HG02571 (cell line): ENCODE measurements around the gene ZNF384.
A peak's percentile ranks its signal among the peaks of the same experiment; 100 is the strongest.

Experiments used
- ATAC-seq: cut with Tn5 transposase; IDR thresholded peaks from one replicate; pipeline ENCODE4 v1.9.1; 2021; ENCODE audit warnings: mild to moderate bottlenecking, moderate library complexity; ENCODE audit not compliant: unreplicated experiment

The ZNF384 gene

DNA sequence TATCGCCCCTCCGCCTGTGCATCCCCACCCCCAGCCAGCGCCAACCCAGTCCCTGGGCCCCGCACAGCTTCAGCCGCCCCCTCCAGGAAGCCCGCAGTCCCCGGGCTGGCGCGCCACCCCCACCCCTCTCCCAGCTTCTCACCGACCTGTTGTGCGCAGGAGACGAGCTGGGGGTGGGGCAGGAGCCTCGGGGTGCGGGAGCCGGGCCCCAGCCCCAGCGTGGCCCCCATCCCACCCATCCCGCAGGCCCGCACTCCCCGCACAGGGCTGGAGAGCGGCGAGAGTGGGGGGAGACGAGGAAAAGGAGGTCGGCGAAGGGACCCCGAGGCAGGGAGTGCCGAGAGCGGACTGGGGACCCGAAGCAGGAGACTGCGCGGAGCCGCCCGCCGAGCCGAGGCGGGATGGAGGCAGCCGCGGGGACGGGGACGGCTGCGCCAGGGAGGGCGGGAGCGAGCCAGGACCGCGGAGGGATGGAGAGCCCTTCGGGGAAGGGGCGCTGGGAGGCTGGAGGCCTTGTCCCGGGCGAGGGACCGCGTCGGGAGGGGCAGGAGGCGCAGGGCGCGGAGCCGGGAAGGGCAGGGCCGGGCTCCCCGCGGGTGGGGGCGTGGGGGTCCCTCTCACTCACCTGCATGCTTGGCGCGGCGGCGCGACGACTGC is 10.9 kb upstream of the ZNF384 start:
- ATAC-seq = no peak

DNA sequence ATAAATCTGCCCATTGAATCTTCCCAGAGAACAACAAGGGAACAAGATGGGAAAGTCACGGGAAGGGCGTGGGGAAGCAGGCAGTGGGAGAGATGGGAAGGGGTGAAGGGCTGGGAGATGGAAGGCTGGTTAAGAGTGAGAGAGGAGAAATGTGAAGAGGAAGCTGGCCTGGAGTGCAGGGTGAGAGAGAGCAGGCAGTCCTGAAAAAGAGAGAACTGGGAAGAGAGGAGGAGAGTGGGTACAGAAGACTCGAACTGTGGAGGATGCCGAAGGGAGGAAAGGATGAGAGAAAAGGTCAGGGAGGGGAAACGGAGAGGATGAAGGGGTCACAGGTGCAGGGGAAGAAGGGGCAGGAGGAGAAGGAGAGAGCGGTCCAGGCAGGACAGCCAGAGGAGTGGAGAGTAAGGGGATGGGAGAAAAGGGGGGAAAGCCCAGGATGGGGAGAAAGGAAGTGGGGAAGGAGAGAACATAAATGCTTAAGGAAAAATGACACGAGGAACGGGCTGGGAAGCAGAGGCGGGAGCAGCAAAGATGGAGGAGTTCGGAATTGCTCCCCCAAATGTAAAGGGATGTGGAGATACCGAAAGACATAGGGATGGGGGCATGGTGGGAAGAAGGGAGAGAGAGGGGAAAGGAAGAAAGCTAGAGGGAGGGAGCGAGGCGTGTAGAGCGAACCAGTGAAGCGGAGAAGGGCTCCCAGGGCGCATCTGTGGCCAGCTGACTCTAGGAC is 10.2 kb upstream of the ZNF384 start:
- ATAC-seq = no peak

DNA sequence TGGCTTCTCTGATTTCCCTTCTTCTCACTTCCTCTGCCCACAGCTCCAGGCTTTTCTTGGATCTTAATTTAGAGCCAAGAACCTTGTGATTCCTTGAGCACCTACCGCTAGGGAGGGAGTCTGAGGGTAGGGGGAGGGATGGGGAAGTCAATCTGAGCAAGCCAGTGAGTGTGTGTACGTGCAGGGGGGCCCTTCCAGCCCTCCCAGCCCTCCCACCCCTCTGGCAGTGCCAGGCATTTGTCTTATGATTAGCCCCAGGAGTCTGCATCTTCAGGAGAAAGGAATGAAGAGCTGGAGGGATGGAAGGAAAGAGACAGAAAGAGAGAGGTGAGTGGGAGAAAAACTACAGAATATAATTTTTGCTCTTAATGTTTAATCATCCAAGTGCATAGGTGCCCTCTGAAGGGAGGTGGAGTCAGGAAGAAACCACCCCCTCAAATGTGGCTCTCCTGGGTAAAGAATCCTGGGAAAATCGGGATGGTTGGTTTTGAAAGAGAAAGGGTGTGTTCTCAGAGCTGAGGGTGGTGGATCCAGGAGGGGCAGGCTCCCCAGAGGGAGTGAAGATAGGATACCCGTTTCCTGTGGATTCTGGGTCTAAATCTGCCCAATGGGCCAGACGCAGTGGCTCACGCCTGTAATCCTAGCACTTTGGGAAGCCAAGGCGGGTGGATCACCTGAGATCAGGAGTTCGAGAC is 9.3 kb upstream of the ZNF384 start:
- no peak for ATAC-seq

DNA sequence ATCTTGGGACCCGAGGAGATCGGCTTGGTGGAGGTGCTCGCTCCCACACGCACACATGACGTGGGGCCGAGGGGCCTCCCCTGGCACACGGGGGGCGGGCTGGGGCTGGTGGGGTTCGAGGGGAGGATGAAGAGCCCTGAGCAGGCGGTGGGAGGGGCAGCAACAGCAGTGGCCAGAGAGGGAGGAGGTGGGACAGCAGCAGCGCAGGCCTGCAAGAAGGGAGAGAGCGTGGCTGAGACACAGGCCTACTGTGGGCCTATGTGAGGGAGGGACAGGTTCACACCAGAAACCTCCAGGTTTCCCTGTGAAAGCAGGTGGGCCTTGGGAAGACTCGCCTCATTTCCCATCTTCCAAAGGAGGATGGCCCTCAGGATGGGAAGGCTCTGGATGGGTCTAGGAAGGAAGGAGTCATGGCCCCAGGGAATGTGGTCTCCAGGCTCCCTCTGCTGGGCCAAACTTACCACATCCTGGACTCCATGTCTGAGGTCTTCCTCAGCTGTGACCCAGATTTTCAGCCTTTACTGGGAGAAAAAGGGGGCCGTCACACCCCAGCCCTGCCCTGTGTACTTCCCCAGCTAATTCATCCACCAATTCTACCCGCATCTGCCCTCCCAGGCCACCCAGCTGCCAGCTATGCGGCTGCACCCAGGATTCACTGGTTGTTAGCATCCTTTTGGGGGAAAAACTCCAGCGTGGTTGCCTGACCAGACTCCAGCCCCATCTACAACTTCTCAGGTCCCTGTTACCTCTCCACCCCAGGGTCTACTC is 8.6 kb upstream of the ZNF384 start:
- no peak for ATAC-seq

DNA sequence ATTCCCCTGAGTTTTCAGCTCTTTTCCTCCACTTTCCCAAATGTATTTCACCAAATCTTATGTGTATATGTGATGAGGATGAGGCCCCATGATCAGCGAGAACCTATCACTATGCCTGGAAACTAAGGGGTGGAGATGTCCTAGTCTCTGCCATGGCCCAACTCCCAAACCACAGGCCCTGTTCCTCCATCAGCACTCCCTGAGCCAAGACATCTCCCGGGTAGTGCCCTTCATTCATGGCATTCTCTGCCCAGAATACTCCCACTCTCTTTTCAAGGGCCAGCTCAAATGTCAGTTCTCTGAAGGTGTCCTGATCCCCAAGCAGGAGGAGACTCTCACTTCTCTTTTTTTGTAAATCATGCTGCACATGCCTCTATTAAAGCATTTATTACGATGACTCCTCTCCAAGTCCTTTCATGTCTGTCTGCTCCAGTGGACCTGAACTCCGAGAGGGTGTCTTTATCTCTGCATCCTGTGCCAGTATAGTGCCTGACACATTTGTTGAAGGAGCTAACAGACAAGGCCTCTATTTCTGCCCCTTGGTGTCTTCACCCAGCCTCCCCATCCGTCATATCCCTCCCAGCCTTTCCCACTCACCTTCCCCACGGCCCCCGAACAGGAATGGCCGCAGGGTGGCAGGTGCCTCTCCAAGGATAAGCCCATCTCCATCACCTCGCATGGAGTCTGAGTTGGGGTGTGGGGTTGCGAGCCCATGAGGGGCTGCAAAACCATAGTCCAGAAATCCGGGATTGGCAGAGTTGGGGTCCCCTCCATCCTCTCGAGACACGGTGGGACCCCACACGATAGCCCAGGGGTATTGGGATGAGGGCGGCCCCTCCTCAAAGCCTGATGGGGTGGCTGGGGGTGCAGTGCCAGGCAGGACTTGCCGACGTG is 7.8 kb upstream of the ZNF384 start:
- ATAC-seq = no peak

DNA sequence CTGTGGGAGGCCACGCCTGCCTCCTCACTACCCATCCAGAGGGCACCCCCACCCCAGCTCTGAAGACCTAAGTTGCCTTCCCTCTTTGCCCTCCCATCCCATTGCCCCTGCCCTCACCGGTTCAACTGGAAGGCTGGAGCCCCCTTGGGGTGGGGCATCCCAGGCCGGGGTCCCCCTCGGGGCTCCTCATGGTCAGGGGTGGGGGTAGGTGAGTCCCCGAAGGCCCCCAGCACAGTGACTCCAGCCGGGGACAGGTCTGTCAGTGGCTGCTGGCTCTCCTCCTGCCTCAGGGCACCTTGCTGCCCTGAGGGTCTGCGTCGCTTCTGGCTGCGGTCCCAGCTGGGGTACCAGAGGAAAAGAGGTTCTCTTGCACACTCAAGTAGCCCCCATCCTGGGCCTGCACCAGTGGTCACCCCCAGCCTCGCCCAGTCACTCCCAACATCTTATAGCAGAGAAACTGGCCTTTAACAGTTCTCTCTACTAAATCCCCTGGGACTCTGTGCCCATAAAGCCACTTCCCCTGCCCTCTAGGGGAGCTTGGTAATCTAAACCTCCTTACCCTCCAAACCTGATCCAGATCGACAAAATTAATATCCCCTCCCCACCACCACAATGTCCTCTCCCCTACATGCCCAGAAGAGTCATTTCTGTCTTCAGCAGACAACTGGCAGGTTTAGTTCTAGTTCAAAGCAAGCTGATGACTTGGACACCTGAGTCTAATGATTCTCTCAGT is 6.3 kb upstream of the ZNF384 start:
- no peak for ATAC-seq

DNA sequence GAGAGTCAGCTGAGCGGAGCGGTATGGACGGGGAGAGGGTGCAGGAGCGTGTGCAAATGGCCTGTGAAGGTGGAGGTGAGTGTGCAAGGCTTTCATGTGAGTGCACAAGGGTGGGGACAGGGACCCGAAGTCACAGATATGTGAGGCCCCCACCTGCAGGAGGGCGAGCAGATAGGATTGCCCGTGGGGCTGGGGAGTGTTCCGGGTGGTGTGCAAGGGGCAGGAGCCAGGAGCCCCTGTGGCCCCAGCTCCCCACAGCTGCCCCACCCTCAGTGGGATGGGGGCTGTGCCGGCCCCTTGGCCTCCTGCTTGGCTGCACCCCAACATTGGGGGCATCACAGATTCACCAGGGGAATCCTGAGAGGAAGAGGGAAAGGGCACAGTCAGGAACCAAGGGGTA is 5.5 kb upstream of the ZNF384 start:
- ATAC-seq = no peak

DNA sequence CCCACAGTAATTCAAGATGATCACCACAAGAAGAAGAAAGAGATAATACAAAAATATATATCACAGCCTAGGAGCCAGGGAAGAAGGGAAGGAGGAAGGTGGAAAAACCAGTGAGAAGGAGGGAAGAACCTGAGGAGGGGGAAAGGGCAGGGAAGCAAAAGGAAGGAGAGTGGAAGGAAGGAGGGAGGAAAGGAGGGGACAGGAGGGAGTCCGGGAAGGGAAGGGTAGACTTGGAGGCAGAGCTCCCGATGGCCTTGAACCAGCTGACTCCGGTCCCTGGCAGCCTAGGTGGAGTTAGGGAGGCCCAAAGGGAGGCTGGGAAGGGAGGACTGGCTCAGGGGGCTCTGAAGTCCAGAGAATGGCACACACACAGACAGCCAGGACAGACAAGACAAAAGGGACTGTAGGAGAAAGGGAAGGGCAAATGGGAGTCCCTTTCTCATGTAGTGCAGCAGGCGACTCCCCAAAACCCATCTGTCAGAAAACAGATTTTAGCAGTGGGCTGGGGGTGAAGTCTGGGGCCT is 4.7 kb upstream of the ZNF384 start:
- ATAC-seq = no peak

DNA sequence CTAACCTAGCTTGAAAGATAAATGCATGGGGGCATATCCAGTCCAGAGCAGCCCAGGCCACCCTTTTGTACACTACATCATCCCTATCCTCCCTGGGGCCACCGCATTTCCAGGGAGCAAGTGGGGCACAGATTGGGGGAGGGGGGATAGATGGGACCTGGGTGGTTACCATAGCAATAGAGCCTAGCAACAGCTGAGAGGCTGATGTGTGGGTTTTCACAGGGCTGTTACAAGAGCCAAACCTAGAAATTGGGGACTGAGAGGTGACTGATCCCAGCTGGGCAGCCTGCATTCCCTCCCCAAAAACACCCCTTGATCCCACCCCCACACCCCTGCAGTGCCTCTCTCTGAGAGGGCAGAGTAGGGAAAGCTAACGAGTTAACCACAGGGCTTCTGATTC is 3.7 kb upstream of the ZNF384 start:
- no peak for ATAC-seq

DNA sequence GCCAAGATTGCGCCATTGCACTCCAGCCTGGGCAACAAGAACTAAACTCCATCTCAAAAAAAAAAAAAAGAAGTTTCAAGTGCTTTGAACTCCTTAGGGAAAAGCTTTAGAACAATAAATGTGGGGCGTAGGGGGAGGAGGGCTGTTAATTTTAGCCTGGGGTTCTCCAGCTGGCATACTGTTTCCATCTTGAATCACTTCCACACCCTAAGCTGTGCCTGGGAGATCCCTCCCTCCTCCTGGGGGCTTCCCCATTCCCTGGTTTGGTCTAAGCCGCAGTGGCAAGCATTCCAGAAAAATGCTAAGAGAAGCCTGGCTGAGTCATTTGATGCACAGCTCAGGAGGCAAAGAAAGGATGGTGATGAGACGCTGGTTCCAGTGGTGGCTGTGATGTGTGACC is 2.3 kb upstream of the ZNF384 start:
- no peak for ATAC-seq

DNA sequence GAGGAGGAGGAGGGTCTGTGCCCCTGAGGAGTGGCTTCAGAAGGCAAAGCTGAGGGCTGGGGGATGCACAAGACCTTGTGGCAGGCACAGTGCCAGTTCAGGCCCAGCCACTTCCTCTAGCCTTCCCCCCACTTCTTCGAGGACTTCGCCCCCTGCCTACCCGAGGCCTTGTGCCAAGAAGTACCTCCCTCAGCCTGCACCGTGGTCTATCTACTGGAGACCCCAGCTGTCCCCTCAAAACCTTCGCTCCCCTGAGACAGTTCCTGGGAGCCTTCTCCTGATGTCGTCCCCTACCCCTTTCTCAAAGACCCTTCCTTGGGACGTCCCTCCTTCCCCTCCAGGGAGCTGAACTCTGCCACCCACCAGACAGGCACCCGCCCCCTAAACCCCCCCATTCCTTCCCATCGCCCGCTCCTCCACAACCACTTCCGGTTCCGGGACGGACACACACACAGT is 604 bp downstream of the ZNF384 start:
- ATAC-seq = peak; percentile 6

DNA sequence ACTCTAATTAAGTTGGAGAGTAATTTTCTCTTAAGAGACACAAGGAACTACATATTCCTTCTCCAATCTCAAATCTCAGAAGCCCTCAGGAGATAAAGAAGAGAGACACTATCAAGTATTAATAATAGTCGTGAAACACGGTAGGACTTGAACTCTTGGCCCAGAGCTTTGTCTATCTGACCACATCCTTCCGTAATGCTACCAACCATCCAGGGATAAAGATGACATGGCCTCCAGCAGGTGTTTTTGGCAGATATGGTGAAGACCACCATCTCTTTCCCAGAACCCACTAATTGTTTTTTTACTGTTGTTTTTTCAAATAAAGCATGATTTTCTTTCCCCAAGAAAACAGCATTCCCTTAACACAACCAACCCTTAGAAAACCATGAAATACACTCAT is 3.4 kb downstream of the ZNF384 start:
- no peak for ATAC-seq

DNA sequence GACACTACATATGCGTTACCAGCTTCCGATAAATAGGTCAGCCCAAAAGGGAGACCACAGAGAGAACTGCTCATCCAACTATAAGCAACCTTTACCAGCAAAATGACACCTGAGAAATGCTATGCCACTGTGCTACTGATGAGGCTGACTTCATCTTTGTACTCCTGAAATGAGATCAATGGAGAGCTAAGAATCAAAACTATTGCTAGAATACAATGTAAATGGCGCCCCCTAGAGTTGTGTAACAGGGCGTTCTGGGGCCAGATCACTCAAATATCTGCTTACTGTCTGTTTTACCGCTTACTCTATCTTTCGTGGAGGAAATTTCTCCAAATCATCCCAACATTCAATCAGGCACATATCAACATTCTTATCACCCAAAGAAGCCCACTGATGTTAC is 4.6 kb downstream of the ZNF384 start:
- ATAC-seq = no peak

DNA sequence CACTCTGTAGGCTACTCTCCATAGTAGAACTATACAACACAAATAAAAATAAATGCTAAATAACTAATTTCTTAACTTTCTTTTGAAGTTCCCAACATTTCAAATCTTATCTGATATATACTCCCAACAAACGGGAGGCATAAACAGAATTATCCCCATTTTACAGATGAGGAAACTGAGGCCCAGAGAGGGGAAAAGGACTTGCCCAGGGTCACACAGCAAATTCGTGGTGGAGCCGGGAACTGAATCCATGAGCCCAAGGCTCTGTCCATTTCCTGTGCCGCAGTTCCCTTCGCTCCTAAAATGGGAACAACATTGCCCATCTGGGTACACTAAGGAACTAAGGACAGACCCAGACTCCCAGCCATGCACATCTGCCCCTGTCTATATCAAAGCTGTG is 12.2 kb downstream of the ZNF384 start:
- ATAC-seq = no peak

DNA sequence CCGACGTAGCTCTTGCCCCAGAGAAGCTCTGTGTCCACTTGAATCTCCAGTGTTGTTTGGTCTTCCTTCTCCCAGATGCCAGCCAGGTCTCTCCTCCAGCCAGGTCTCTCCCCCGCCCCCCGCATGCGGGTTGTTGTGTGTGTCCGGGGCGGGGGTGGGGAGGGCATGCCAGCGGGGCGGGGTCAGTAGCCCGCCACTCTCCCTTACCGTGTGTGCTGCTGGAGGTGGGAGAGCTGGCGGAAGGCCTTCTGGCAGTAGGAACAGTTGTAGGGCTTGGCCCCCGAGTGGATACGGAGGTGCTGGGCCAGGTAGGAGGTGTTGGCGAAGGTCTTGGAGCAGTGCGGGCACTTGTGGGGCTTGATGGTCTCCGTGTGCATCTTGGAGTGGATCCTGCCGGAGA is 17.0 kb downstream of the ZNF384 start:
- no peak for ATAC-seq

DNA sequence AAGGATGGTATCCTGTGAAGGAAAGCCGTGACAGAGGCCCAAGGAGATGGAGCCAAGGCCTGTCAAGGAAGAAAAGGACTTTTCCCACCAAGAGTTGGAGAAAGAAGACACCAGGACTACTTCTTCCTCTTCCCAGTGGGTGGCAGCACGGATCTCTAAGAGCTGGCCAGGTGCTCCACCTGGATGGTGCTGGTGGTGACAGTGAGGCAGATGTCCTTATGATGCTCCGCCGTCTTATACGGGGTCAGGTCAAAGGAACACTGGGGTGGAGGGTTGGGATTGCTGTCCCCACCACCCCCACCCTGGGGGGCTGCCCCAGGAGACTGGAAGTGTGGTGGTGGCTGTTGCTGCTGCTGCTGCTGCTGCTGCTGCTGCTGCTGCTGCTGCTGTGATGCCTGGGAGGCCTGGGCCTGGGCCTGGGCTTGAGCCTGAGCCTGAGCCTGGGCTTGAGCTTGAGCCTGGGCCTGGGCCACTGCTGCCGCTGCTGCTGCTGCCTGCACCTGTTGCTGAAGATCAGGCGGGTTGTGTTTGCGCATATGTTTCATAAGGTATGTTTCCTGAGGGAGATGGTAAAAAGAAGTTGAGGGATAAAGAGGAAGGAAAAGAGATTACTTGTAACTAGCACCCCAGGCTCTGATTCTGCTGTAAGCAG is 21.5 kb downstream of the ZNF384 start:
- ATAC-seq = no peak

DNA sequence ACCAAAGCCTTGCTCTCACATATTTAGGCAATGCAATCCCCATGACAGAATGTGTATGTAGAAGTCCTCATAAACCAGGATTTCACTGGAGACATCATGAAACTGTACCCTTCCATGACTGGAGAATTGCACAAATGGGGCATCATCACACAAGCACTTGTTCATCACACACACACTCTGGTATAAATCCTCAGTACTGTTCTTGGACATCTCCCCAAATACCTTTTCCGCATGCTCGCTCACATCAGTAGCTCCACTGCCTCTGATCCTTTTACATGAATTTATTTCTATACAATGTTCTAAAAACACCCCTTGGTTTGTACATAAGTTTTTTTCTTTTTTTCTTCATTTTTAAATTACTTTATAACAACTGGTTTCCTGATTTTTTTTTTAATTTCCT is 23.0 kb downstream of the ZNF384 start:
- ATAC-seq = no peak

DNA sequence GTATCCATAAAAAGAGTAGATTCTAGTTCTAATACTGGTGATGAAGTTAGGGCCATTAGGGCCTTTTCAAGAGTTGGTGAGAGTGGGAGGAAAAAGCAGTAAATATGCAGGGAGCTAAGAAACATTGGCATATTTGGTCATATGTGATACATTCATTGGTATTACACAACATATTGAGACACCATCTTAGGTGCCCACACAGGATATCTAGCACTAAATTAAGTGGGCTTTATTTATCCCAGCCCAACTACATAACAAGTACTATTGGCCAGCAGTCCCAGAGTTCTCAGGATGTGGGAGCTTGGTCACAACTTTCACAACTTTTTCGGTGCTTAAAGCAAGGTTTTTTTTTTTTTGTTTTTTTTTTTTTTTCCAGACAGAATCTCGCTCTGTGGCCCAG is 24.3 kb downstream of the ZNF384 start:
- no peak for ATAC-seq
